ENCODE data around the gene NR3C1. TPM values are rescaled to one million over a fixed set of nuclear protein-coding genes. Genes with fewer than 3 reads are reported as not detected.

NR3C1 gene
- polyA plus RNA-seq, 1 donor (not counting 4 experiments of a cell fraction or from before 2014, with no cell fraction given), result 30.7 TPM

- no peaks in the 10 kb centered on the region for H3K9me1 ChIP-seq (ENCODE audit: control insufficient read depth, extremely low read depth, insufficient read depth, low read length)
Observed at GRCh38 chr5:143361438-143361837, 42.0 kb downstream of the NR3C1 start.

DNA sequence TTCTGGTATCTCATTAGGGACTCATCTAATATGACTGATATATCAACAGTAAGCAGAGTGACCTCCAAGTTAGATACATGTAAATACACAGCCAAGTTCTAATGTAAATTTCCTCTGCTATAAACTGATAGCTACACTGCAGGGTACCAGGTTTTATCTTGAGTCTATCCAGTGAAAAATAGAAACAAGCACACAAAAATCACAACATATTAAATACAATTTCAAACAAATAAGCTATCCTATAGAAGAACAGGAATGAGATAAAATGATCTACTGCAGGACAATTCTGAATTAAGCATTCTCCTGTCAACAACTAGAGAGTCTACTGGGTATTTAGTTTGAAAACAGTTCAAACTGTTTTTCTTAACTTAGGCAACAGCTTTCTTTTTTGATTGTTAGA is 42.7 kb downstream of the NR3C1 start:
- Histone ChIP-seq H3K27ac (ENCODE audit: control insufficient read depth, insufficient read depth, low read length) (no peak overlapping the region), H3K79me2 (ENCODE audit: control insufficient read depth, insufficient read depth, low read length) (peaks cover 86% of the 10 kb centered on the region), H3K9ac (ENCODE audit: control insufficient read depth, extremely low read depth, insufficient read depth, low read length) (no peak overlapping the region), H4K20me1 (ENCODE audit: control insufficient read depth, extremely low read depth, insufficient read depth, low read length) (no peaks in the 10 kb centered on the region), H3K4me2 (ENCODE audit: control insufficient read depth, extremely low read depth, insufficient read depth, low read depth, low read length) (no peak overlapping the region), H3K36me3 (ENCODE audit: control insufficient read depth in 2 of 2, extremely low read depth in 1 of 2, insufficient read depth in 2 of 2, low read length in 2 of 2) (peaks cover 0 to 1% of the 10 kb centered on the region in 2 experiments), H3K9me3 (ENCODE audit: control insufficient read depth, low read depth, low read length) (no peaks in the 10 kb centered on the region), H2AFZ (ENCODE audit: control insufficient read depth, low read length) (no peak overlapping the region), H3K4me1 (ENCODE audit: control insufficient read depth, extremely low read depth, insufficient read depth, low read length) (peaks cover 4% of the 10 kb centered on the region), H3K4me3 (ENCODE audit: control insufficient read depth in 2 of 3, extremely low read depth in 1 of 3, insufficient read depth in 2 of 3, low read depth in 1 of 3, low read length in 3 of 3) (no peak overlapping the region), H3K27me3 (ENCODE audit: control insufficient read depth, extremely low read depth, insufficient read depth, low read length) (no peaks in the 10 kb centered on the region), H3K9me1 (ENCODE audit: control insufficient read depth, extremely low read depth, insufficient read depth, low read length) (no peaks in the 10 kb centered on the region)
- dilution Hi-C loops (cut with MboI; ENCODE audit: extremely low pct_ligation_motif_present, low sequenced_read_pairs), result no loop called here
- DNase-seq (ENCODE audit: low read depth, low spot score) (no peak), FAIRE-seq (no peak)
- no peak for TF ChIP-seq EZH2 (IDR thresholded peaks at IDR 0.05; ENCODE audit: low read length)
- TF ChIP-seq, protein P1, sequence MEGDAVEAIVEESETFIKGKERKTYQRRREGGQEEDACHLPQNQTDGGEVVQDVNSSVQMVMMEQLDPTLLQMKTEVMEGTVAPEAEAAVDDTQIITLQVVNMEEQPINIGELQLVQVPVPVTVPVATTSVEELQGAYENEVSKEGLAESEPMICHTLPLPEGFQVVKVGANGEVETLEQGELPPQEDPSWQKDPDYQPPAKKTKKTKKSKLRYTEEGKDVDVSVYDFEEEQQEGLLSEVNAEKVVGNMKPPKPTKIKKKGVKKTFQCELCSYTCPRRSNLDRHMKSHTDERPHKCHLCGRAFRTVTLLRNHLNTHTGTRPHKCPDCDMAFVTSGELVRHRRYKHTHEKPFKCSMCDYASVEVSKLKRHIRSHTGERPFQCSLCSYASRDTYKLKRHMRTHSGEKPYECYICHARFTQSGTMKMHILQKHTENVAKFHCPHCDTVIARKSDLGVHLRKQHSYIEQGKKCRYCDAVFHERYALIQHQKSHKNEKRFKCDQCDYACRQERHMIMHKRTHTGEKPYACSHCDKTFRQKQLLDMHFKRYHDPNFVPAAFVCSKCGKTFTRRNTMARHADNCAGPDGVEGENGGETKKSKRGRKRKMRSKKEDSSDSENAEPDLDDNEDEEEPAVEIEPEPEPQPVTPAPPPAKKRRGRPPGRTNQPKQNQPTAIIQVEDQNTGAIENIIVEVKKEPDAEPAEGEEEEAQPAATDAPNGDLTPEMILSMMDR (optimal IDR thresholded peaks at IDR 0.05 in 1 of 3, IDR thresholded peaks at IDR 0.05 in 1 of 3, conservative IDR thresholded peaks at IDR 0.05 in 1 of 3; ENCODE audit: extremely low read depth in 1 of 3, insufficient read depth in 2 of 3, low read length in 3 of 3), result no peak

More at GRCh38 chr5:143361438-143361837, 42.0 kb downstream of the NR3C1 start:
- dilution Hi-C loops (cut with MboI; ENCODE audit: extremely low pct_ligation_motif_present, low sequenced_read_pairs), result no loop called here
- no peaks in the 10 kb centered on the region for H3K27me3 ChIP-seq (ENCODE audit: control insufficient read depth, extremely low read depth, insufficient read depth, low read length)
- H3K4me3 ChIP-seq (ENCODE audit: control insufficient read depth in 2 of 3, extremely low read depth in 1 of 3, insufficient read depth in 2 of 3, low read depth in 1 of 3, low read length in 3 of 3), result no peak overlapping the region
- H3K4me2 ChIP-seq (ENCODE audit: control insufficient read depth, extremely low read depth, insufficient read depth, low read depth, low read length), result no peak overlapping the region
- TF ChIP-seq, protein P1 (optimal IDR thresholded peaks at IDR 0.05 in 1 of 3, IDR thresholded peaks at IDR 0.05 in 1 of 3, conservative IDR thresholded peaks at IDR 0.05 in 1 of 3; ENCODE audit: extremely low read depth in 1 of 3, insufficient read depth in 2 of 3, low read length in 3 of 3), result no peak
- TF ChIP-seq EZH2 (IDR thresholded peaks at IDR 0.05; ENCODE audit: low read length), result no peak
- no peak overlapping the region for H3K27ac ChIP-seq (ENCODE audit: control insufficient read depth, insufficient read depth, low read length)
- H3K4me1 ChIP-seq (ENCODE audit: control insufficient read depth, extremely low read depth, insufficient read depth, low read length), result no peaks in the 10 kb centered on the region
- no peaks in the 10 kb centered on the region for H4K20me1 ChIP-seq (ENCODE audit: control insufficient read depth, extremely low read depth, insufficient read depth, low read length)
- DNase-seq (ENCODE audit: low read depth, low spot score) (no peak), FAIRE-seq (no peak)
- peaks cover 0 to 1% of the 10 kb centered on the region in 2 experiments for H3K36me3 ChIP-seq (ENCODE audit: control insufficient read depth in 2 of 2, extremely low read depth in 1 of 2, insufficient read depth in 2 of 2, low read length in 2 of 2)
- H2AFZ ChIP-seq (ENCODE audit: control insufficient read depth, low read length), result no peak overlapping the region
- no peak overlapping the region for H3K9ac ChIP-seq (ENCODE audit: control insufficient read depth, extremely low read depth, insufficient read depth, low read length)
- no peaks in the 10 kb centered on the region for H3K9me3 ChIP-seq (ENCODE audit: control insufficient read depth, low read depth, low read length)
- peaks cover 91% of the 10 kb centered on the region for H3K79me2 ChIP-seq (ENCODE audit: control insufficient read depth, insufficient read depth, low read length)

All from keratinocyte (primary cell).